Measurements from ENCODE around the gene RNGTT. TPM values are rescaled to one million over a fixed set of nuclear protein-coding genes. Genes with fewer than 3 reads are reported as not detected.

Gene RNGTT
- total RNA-seq, 1 donor from 2014 or later: 16.5 TPM

DNA sequence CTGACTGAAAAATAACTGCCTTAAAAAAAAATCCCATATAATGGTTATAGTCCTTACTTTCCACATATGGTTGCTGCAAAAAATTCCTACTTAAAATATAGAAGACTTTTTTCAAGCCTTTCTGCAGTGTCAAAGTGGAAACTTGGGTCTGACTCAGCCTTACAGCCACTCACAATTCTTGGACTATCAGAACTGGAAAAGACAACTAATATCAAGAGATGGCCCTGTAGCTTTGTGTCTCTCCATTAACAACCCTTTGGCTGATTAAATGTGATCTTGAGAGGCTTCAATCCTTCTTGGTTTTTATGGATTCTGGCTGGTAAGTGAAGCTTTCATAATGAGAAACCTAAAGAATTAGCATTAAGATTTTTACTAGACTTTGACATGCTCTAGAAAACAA lies 307.8 kb downstream of the RNGTT start:
- H3K9me3 Mint-ChIP-seq (ENCODE audit: low read depth): peaks cover 16% of the 10 kb centered on the region
- no peaks in the 10 kb centered on the region for H3K4me1 Mint-ChIP-seq (ENCODE audit: low read depth)
- H3K27ac Mint-ChIP-seq: no peak overlapping the region
- DNase-seq (ENCODE audit: low spot score, unreplicated experiment): no peak
- no peak overlapping the region for H3K4me3 Mint-ChIP-seq (ENCODE audit: low read depth)
- peaks cover 17% of the 10 kb centered on the region for H3K36me3 Mint-ChIP-seq (ENCODE audit: insufficient read depth)
- TF ChIP-seq, protein P1, sequence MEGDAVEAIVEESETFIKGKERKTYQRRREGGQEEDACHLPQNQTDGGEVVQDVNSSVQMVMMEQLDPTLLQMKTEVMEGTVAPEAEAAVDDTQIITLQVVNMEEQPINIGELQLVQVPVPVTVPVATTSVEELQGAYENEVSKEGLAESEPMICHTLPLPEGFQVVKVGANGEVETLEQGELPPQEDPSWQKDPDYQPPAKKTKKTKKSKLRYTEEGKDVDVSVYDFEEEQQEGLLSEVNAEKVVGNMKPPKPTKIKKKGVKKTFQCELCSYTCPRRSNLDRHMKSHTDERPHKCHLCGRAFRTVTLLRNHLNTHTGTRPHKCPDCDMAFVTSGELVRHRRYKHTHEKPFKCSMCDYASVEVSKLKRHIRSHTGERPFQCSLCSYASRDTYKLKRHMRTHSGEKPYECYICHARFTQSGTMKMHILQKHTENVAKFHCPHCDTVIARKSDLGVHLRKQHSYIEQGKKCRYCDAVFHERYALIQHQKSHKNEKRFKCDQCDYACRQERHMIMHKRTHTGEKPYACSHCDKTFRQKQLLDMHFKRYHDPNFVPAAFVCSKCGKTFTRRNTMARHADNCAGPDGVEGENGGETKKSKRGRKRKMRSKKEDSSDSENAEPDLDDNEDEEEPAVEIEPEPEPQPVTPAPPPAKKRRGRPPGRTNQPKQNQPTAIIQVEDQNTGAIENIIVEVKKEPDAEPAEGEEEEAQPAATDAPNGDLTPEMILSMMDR (IDR thresholded peaks at IDR 0.05; ENCODE audit: unreplicated experiment): no peak
- H3K27me3 Mint-ChIP-seq: no peaks in the 10 kb centered on the region

DNA sequence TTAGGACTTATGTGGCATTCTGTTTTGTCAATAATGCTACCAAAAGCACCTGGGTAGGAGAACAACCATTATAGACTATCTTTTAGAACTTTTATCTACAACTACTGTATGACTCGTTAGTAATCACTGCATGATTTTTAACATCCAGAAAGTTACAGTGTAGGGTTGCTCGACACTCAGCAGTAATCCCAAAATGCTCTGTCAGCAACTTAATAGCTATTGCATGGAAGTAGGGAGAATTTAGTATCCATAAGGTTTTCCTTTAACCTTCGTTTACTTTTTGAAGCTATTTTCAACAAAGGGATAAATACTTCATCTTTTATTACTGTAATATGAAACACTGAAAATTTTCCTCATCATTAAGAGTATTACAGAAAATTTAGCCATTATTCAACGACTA lies 309.5 kb downstream of the RNGTT start:
- no peaks in the 10 kb centered on the region for H3K4me1 Mint-ChIP-seq (ENCODE audit: low read depth)
- H3K27ac Mint-ChIP-seq: no peak overlapping the region
- peaks cover 2% of the 10 kb centered on the region for H3K9me3 Mint-ChIP-seq (ENCODE audit: low read depth)
- H3K27me3 Mint-ChIP-seq: no peaks in the 10 kb centered on the region
- peaks cover 9% of the 10 kb centered on the region for H3K36me3 Mint-ChIP-seq (ENCODE audit: insufficient read depth)
- DNase-seq (ENCODE audit: low spot score, unreplicated experiment): no peak
- no peak overlapping the region for H3K4me3 Mint-ChIP-seq (ENCODE audit: low read depth)
- TF ChIP-seq, protein P1 (IDR thresholded peaks at IDR 0.05; ENCODE audit: unreplicated experiment): no peak

DNA sequence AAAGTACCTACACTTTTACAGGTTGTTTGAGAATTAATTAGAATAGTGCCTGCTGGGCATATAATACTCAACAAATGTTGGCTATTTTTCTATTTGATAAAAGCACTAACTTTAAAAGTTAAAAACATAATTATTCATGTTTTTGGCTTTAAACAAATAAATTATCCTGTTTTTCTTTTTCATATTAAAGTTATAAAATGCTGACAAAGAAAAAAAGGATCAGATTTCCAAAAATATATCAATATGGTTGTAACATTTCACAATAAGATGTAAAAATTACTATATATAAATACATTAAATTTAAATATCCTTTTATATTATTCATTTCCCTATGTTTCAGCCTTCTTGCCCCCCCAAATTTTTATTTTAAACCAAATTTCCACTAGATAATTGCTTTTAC lies 312.0 kb downstream of the RNGTT start:
- Mint-ChIP-seq H3K9me3 (ENCODE audit: low read depth) (no peaks in the 10 kb centered on the region), H3K4me1 (ENCODE audit: low read depth) (no peaks in the 10 kb centered on the region), H3K36me3 (ENCODE audit: insufficient read depth) (no peaks in the 10 kb centered on the region), H3K27ac (no peak overlapping the region), H3K27me3 (no peaks in the 10 kb centered on the region), H3K4me3 (ENCODE audit: low read depth) (no peak overlapping the region)
- no peak for DNase-seq (ENCODE audit: low spot score, unreplicated experiment)
- TF ChIP-seq, protein P1 (IDR thresholded peaks at IDR 0.05; ENCODE audit: unreplicated experiment): no peak

DNA sequence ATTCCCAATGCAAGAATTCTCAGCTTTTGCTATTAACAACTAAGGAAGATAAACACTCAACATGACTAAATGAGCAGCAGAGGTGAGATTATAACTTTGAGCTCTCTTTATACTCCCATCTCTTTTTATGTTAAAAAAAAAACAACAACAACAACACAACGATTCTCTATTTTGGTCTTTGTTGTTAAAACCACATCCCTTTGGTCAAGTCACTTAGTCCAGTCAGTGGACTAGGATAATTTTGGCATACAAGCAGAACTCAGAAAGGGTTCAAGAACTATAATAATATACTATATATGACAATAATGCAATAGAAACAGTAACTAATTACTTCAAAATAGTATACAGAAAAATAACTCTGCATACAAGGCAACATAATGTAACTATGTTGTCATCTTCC lies 312.4 kb downstream of the RNGTT start:
- H3K4me3 Mint-ChIP-seq (ENCODE audit: low read depth): no peak overlapping the region
- H3K27me3 Mint-ChIP-seq: no peaks in the 10 kb centered on the region
- TF ChIP-seq, protein P1 (IDR thresholded peaks at IDR 0.05; ENCODE audit: unreplicated experiment): no peak
- H3K36me3 Mint-ChIP-seq (ENCODE audit: insufficient read depth): no peaks in the 10 kb centered on the region
- no peaks in the 10 kb centered on the region for H3K9me3 Mint-ChIP-seq (ENCODE audit: low read depth)
- H3K27ac Mint-ChIP-seq: no peak overlapping the region
- DNase-seq (ENCODE audit: low spot score, unreplicated experiment): no peak
- H3K4me1 Mint-ChIP-seq (ENCODE audit: low read depth): no peaks in the 10 kb centered on the region

DNA sequence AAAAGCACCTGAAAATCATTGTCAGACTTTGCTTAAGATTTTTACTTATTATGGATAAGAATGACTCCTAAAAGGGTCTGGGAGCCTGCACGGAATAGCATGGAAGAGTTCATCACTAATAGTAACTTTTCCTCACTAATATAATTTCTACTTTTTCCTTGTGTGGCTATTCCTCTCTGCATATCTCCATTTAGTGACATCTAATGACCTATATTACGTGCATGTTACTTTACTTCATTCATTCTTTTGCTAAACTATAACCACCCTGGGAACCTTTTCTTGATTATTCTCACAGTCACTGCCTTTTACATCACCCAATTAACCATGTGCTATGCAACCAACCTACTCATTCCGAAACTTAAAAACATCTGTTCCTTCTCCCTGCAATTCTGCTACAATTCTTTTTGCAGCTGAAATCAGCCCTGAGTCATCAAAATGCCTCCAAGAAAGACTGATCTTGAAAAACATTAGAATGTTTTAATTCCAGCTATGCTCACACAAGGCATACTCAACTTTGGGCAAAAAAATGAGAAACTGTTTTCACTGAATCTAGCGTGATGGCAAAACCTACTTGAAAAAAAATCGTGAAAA lies 313.3 kb downstream of the RNGTT start:
- Mint-ChIP-seq H3K9me3 (ENCODE audit: low read depth) (no peaks in the 10 kb centered on the region), H3K4me3 (ENCODE audit: low read depth) (no peak overlapping the region), H3K4me1 (ENCODE audit: low read depth) (no peaks in the 10 kb centered on the region), H3K27ac (peak overlapping the region; percentile 19), H3K27me3 (no peaks in the 10 kb centered on the region), H3K36me3 (ENCODE audit: insufficient read depth) (no peaks in the 10 kb centered on the region)
- DNase-seq (ENCODE audit: low spot score, unreplicated experiment): no peak
- TF ChIP-seq, protein P1 (IDR thresholded peaks at IDR 0.05; ENCODE audit: unreplicated experiment): no peak
